Activated CD8-positive, alpha-beta memory T cell treated with anti-CD3 and anti-CD28 coated beads for 24 hours (primary cell): Measurements from ENCODE around the gene SMARCA5.

Experiments
- DNase-seq: peaks from one replicate; pipeline ENCODE4 v3.0.0-alpha.2; 2020

SMARCA5 gene

DNA sequence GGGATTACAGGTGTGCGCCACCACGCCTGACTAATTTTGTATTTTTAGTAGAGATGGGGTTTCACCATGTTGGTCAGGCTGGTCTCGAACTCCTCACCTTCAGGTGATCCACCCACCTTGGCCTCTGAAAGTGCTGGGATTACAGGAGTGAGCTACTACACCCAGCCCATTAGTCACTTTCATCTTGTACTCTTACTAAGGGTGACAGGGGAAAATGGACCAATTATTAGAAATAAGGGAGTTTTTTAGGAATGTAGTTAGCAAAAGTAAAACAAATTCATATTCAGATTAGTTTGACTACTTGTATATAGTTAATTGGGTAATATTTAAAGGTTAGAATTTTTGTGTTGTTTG lies 26.1 kb downstream of the SMARCA5 start:
- no peak for DNase-seq

GRCh38 chr4:143549928-143550327 lies 36.4 kb downstream of the SMARCA5 start:
- no peak for DNase-seq

DNA sequence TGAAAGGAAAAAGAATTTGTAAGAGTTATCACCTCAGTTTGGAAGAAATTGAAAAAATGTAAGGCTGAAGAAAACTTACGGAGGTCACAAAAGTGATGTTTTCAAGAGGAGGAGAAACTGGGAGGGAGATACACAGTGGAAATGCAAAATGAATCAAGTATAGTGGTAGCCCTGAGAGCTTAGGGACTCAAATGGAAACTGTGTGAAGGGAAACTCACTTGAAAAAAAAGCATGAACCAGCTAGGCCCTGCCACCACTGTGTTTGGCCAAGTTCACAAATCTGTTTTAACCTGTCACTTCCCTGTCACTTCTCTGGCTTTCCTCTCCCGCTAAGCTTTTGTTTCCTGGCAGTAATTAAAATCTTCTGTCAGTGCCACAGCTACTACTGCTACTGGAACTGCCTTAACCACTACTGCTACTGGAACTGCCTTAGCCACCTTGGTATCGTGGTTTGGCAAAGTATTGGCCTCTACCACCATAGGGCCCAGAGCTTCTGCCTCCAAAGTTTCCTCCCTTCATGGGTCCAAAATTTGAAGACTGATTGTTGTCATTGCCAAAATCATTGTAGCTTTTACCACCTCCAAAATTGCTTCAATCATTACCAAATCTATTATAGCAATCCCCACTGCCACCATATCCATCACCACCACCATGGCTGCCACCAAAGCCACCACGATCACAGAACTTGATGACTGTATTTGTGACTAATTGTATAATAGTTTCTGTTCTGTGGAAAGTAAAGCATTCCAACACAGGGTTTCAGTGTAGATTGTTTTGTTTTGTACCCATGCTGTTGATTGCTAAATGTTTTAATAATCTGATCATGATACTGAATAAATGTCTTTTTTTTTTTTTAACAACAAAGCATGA lies 41.5 kb downstream of the SMARCA5 start:
- no peak for DNase-seq

DNA sequence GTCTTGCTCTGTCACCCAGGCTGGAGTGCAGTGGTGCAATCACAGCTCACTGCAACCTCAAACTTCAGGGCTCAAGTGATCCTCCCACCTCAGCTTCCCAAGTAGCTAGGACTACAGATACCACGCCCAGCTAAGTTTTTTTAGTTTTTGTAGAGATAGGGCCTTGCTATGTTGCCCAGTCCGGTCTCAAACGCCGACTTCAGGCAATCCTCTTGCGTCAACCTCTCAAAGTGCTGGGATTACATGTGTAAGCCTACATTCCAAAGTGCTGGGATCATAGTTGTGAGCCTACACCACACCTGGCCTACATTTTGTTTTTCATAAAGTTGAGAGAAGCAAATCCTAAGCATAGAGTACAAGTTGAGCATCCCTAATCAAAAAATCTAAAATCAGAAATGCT lies 42.2 kb downstream of the SMARCA5 start:
- DNase-seq, result no peak

DNA sequence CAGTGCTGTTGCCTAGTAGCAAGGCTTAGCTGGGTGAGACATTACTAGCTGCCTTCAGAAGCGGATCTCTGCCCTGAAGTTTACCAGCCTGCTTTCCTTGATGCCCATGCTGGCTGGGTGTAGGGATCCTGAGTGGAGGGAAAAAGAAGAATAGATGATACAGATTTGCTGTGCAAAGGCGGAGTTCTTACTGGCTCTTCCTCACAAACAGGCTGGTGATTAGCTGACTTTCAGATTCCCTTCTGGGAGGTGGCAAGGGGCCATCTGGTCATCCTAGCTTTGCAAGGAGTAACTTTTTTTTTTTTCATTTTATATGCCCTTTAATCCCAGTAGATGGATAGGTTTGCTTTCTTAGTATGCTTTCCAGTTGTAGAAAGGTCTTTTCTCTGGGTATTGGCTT lies 44.8 kb downstream of the SMARCA5 start:
- no peak for DNase-seq

DNA sequence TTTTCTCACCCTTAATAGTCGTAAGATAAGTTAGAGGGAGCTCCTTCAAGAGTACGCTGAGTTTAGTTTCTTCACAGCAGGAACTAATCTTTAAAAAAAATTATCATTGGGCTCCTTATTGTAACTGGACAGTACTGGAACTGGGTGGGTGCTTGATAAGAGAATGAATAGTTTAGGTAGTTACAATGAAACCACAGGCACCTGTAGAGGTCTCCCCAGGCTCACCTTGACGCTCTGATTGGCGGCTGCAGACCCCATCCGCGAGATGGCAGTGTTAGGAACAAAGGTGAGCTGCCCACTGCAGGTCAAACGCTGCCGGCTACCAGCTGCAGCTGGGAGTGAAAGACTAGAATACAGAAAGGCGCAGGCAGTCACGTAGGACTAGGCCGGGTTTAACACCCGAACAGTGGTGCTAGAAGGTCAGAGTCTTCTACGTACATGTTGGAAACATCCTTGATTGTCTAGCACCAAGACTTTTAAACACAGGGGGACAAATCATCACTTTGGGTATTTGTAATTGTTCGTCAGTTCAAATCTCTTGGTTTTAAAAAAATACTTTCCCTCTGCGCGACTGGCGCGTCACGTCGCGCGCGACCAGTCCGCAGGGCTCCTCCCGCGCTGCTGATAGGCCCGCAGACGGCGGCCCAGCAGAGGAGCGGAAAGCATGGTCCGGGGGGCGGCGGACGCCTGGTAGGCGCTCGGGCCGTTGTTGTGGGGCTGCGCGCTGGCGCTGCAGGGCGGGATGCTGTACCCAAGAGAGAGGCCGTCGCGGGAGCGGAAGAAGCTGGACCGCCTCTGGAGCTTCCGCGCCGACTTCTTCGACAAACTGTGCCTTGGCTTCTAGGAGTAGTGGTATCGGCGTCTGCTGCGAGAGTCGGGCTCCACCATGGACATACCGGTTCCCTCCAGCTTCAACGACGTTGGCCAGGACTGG lies 45.6 kb downstream of the SMARCA5 start:
- peak; percentile 80 for DNase-seq

DNA sequence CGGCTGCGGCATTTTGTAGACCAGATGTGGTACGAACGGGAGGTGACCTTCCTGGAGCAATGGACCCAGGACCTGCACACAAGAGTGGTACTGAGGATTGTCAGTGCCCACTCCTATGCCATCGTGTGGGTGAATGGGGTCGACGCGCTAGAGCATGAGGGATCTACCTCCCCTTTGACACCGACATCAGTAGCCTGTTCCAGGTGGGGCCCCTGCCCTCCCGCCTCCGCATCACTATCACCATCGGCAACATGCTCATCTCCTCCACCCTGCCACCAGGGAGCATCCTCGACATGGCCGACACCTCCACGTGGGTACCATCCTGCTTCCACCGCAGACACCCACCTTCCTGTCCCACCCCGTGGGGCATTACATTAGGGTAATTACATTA lies 46.2 kb downstream of the SMARCA5 start:
- DNase-seq, result no peak

DNA sequence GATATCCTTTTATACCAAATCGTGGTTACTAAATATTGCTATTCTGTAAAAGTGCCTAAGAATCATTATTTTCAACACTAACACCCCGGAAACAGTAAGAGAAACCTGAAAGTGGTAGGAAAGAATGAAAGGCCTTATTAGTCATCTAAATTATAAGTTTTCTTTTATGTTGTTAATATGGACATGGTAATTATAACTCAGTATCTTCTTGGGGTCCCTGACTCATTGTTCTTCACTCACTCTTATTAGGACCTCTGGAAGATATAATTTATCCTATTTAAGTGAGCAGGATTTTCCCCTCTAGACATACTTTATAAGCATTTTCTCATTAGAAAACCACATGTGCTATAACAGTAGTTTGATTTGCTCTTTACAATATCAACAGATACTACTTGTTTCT lies 51.0 kb downstream of the SMARCA5 start:
- no peak for DNase-seq

DNA sequence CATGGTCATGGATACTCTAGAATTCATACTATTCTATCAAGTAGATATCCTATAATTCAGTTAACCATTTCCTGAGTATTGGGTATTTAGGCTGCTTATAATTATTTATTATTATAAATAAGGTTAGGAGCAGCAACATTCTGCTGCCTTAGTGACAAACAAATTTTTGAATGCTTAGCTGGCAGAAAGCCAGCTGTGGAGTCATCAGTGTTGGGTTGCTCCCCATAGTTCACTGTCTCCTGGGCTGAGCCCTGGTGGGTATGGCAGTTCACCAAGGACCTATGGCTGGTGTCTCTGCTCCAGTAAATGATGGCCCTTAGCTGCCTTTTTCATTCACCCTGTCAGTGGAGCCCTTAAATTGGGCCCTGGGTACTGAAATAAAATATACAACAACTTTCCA lies 61.8 kb downstream of the SMARCA5 start:
- no peak for DNase-seq

DNA sequence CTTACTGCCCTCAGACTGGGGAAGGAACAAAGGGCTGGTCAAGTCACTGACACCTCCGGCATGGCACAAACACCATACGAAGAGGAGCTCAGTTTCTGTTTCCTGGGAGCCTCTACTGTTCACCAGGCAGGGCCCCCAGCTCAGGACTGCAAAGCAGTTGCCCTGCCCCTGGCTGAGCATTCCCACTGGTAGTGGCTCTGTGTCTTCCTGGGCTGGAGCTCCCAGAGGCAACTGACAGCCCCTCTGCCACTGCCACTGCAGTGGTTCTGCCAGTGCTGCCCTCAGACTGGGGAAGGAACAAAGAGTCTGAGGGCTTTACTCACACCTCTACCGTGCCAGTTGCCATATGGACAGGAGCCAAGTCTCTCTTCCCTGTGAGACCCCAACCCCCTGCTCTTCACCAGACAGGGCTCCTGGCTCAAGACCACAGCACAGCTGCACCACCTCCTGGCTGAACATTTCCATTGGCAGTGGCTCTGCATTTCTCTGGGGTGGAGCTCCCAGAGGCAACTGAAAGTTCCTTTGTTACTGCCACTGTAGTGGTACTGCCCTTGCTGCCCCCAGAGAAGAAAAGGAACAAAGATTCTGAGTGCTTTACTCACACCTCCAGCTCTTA lies 67.9 kb downstream of the SMARCA5 start:
- no peak for DNase-seq

- no peak for DNase-seq
These were observed 72.0 kb downstream of the SMARCA5 start for GRCh38 chr4:143585548-143585947.

DNA sequence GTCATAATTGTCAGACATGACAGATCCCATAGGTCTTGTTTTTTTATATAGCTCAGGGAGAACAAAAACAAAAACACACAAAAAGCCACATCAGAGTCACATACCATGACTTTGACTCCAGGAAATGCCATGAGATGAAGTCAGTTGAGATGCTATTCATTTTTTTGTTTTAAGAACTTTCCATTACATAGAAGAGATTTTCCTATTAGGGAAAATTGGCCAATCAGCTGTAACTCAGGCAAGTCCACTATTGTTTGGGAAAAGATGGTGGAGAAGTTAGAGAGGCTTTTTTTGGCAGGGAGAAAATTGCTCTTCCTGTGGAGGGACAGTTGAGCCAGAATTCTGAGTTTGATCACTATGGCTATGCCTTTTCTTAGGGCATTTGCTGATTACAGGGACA lies 72.6 kb downstream of the SMARCA5 start:
- no peak for DNase-seq

DNA sequence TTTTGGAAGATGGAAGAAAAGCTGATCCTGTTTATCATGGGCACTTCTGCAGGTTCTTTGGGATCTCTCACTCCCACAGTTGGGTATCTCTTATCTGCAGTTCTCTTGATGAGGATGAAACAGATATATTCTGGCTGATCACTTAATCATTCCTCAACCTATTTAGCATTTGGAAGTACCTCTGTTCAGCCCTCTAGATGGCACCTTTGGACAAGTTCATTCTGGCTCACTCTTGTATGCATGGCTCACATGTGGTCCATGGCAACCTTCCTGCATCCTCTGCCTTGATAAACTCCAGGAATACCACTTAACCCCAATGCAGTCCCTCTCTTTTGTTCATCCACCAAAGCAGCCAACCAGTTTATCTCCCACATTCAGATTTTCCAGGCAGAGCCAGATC lies 74.2 kb downstream of the SMARCA5 start:
- no peak for DNase-seq

DNA sequence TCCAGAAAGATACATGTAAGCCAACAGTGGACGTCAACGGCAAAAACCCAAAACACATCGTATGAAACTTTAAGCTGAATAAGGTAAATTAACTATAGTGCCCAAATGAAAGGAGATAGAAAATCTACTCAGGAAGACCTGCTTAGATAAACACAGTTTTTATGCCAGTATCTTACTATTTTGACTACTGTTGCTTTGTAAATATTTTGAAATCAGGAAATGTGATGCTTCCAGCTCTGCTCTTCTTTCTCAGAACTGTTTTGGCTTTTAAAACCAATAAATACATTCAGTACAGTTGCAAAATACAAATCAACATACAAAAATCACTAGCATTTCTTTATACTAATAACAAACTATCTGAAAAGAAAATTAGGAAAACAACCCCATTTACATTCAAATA lies 83.8 kb downstream of the SMARCA5 start:
- DNase-seq, result no peak

- DNase-seq, result no peak
These were observed 85.3 kb downstream of the SMARCA5 start for GRCh38 chr4:143598816-143599215.

DNA sequence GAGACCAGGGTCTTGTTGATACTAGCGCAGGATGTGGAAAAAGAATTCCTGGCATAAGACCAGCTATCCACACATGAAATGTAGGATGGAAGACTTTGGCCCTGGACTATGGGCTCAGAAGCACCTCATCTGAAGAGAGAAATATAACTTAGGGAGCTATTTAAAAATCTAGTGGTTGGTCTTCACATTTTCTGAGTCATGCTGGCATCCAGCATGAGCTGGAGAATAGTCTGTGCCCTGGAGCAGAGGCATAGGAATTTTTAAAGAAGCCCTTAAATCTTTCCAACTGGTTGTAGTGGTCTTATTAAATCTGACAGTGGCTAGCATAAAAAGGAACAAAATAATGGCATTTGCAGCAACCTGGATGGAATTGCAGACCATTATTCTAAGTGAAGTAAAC lies 86.3 kb downstream of the SMARCA5 start:
- no peak for DNase-seq

GRCh38 chr4:143606480-143606879 lies 93.0 kb downstream of the SMARCA5 start:
- no peak for DNase-seq
